OCI-LY7 (cell line): ENCODE data around the gene GAS7. TPM values are rescaled to one million over a fixed set of nuclear protein-coding genes. Genes with fewer than 3 reads are reported as not detected.

ENCODE experiments used
- BruUV-seq: library from RNA; stranded (reverse); fragments of 400-500 nt; replicated peaks from 2 replicates; lab custom pipeline; 2021; lab: Mats Ljungman, UMichigan
- CTCF ChIA-PET: fragments of 300-600 bp; sonication (Branson Sonifier 250); formaldehyde crosslinking; loops from one replicate; lab custom pipeline; 2022; ENCODE audit warnings: antibody characterized with exemption; ENCODE audit not compliant: unreplicated experiment; lab: Charles Lee
- POLR2A ChIA-PET: fragments of 300-600 bp; sonication (Branson Sonifier 250); formaldehyde crosslinking; loops from one replicate; lab custom pipeline; 2022; ENCODE audit warnings: antibody characterized with exemption; lab: Charles Lee
- DNase-seq: peaks from one replicate; pipeline ENCODE4 v3.0.0-alpha.2; 2015; ENCODE audit warnings: low spot score
- H2AFZ ChIP-seq: fragments of 200-600 bp; sonication (generic), shearing (Covaris generic); 2 replicates; pipeline ENCODE4 v1.6.1; 2014; ENCODE audit warnings: mild to moderate bottlenecking, antibody characterized with exemption, low read length, moderate library complexity
- H3K27ac ChIP-seq: fragments of 200-600 bp; sonication (generic); 2 replicates; pipeline ENCODE4 v1.5.1; 2014; ENCODE audit warnings: mixed run types, low read depth, mild to moderate bottlenecking, moderate library complexity, low read length, inconsistent platforms; ENCODE audit not compliant: poor library complexity, severe bottlenecking
- H3K36me3 ChIP-seq: fragments of 200-600 bp; sonication (generic); 2 replicates; pipeline ENCODE4 v1.6.1; 2014; ENCODE audit warnings: mild to moderate bottlenecking, antibody characterized with exemption, low read length, moderate library complexity, mixed read lengths; ENCODE audit not compliant: insufficient read depth
- H3K4me1 ChIP-seq: fragments of 200-600 bp; sonication (generic); 2 replicates; pipeline ENCODE4 v1.5.1; 2014; ENCODE audit warnings: mild to moderate bottlenecking, low read length; ENCODE audit not compliant: insufficient read depth, poor library complexity, severe bottlenecking
- H3K4me2 ChIP-seq: fragments of 200-600 bp; sonication (generic); 2 replicates; pipeline ENCODE4 v1.6.1; 2014; ENCODE audit warnings: mild to moderate bottlenecking, low read length
- H3K4me3 ChIP-seq: fragments of 200-600 bp; sonication (generic); 2 replicates; pipeline ENCODE4 v1.5.1; 2014; ENCODE audit warnings: mild to moderate bottlenecking, low read depth, low read length; ENCODE audit not compliant: poor library complexity, severe bottlenecking
- H3K79me2 ChIP-seq: fragments of 200-600 bp; sonication (generic); 2 replicates; pipeline ENCODE4 v1.6.1; 2016; ENCODE audit warnings: low read depth, mild to moderate bottlenecking, low read length, moderate library complexity, mixed read lengths; ENCODE audit not compliant: insufficient read depth
- H3K9me2 ChIP-seq: fragments of 200-600 bp; sonication (generic); 2 replicates; pipeline ENCODE4 v1.6.1; 2016; ENCODE audit warnings: mild to moderate bottlenecking, low read length, mixed read lengths; ENCODE audit not compliant: insufficient read depth
- H3K9me3 ChIP-seq: fragments of 200-600 bp; sonication (generic); 2 replicates; pipeline ENCODE4 v1.6.1; 2014; ENCODE audit warnings: mild to moderate bottlenecking, mixed run types, low read length, mixed read lengths
- H4K20me1 ChIP-seq: fragments of 200-600 bp; sonication (generic); 2 replicates; pipeline ENCODE4 v1.6.1; 2014; ENCODE audit warnings: mild to moderate bottlenecking, antibody characterized with exemption, low read length, moderate library complexity, mixed read lengths; ENCODE audit not compliant: insufficient read depth
- EZH2phosphoT487 ChIP-seq: fragments of 200-600 bp; sonication (generic); IDR thresholded peaks from 2 replicates; pipeline ENCODE4 v1.6.1; 2018; ENCODE audit warnings: low read depth, borderline replicate concordance, mild to moderate bottlenecking, mixed run types, antibody characterized with exemption, low read length, moderate library complexity, mixed read lengths
- intact Hi-C: fragments of 100-400 bp; cut with micrococcal nuclease; formaldehyde crosslinking; loops from one replicate; pipeline ENCODE4 v1.10.0; 2022; ENCODE audit not compliant: unreplicated experiment
- total RNA-seq, 2 experiments: library from RNA; depleted of rRNA in 1 of 2; stranded (reverse); fragments of >200 nt in 1 of 2; shearing (Covaris generic) in 1 of 2; gene quantifications; 2 replicates each; pipeline ENCODE4 v1.2.3, GENCODE V29; 2014 to 2022
- TF ChIP-seq, protein P1 (sequence below): fragments of 200-600 bp; sonication (generic); conservative IDR thresholded peaks from 2 replicates; pipeline ENCODE4 v1.5.1; 2014; ENCODE audit warnings: mild to moderate bottlenecking, antibody characterized with exemption, low read length, moderate library complexity, mixed read lengths

Gene GAS7
- total RNA-seq, 2 experiments from 2014 or later = 1.5 TPM; not detected in 1

- Histone ChIP-seq H3K36me3 (no peaks in the 10 kb centered on the region), H3K27ac (no peak overlapping the region), H3K9me3 (no peaks in the 10 kb centered on the region), H3K4me2 (no peak overlapping the region), H3K4me1 (no peaks in the 10 kb centered on the region), H3K4me3 (no peak overlapping the region), H2AFZ (no peak overlapping the region), H3K79me2 (no peaks in the 10 kb centered on the region), H3K9me2 (no peaks in the 10 kb centered on the region), H4K20me1 (no peaks in the 10 kb centered on the region)
- ChIA-PET CTCF (no interaction called here), POLR2A (no interaction called here)
- BruUV-seq = no TSS peak
- TF ChIP-seq, protein P1, sequence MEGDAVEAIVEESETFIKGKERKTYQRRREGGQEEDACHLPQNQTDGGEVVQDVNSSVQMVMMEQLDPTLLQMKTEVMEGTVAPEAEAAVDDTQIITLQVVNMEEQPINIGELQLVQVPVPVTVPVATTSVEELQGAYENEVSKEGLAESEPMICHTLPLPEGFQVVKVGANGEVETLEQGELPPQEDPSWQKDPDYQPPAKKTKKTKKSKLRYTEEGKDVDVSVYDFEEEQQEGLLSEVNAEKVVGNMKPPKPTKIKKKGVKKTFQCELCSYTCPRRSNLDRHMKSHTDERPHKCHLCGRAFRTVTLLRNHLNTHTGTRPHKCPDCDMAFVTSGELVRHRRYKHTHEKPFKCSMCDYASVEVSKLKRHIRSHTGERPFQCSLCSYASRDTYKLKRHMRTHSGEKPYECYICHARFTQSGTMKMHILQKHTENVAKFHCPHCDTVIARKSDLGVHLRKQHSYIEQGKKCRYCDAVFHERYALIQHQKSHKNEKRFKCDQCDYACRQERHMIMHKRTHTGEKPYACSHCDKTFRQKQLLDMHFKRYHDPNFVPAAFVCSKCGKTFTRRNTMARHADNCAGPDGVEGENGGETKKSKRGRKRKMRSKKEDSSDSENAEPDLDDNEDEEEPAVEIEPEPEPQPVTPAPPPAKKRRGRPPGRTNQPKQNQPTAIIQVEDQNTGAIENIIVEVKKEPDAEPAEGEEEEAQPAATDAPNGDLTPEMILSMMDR = no peak
- TF ChIP-seq EZH2phosphoT487 = no peak
- intact Hi-C loops = no loop called here
- no peak for DNase-seq
Measured at GRCh38 chr17:10067446-10068143, 130.8 kb downstream of the GAS7 start.

GRCh38 chr17:10064536-10064935, 133.9 kb downstream of the GAS7 start:
- Histone ChIP-seq H3K9me3 (no peaks in the 10 kb centered on the region), H3K4me2 (no peak overlapping the region), H2AFZ (no peak overlapping the region), H3K4me3 (no peak overlapping the region), H3K9me2 (no peaks in the 10 kb centered on the region), H3K27ac (no peak overlapping the region), H3K79me2 (no peaks in the 10 kb centered on the region), H4K20me1 (no peaks in the 10 kb centered on the region), H3K4me1 (no peaks in the 10 kb centered on the region), H3K36me3 (no peaks in the 10 kb centered on the region)
- TF ChIP-seq, protein P1 = no peak
- no peak for TF ChIP-seq EZH2phosphoT487
- intact Hi-C loops = no loop called here
- DNase-seq = no peak
- POLR2A ChIA-PET = no interaction called here
- no TSS peak for BruUV-seq
- CTCF ChIA-PET = no interaction called here

DNA sequence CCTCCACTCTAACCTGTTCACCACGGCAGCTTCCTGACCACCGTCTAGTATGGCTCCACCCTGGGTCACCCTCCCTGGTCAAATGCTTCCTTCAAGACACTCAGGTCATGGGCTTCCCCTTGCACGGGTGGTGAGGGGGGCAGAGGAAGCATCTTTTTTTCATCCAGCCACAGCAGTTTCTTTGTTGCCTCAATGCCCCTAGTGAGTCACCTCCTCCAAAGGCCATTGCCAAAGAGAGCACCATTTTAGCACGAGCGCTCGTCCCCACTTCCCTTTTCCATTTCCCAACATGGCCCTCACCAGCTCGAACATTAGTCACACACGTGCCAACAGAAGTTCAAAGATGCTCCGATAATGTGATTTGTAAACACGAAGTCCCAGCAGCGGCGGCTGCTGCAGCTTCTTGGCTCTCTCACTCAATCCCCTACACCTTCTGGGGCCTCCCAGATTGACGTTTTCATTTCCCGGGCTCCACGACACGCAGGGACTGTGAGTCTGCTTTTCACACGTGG, 134.6 kb downstream of the GAS7 start:
- no peak for DNase-seq
- no peak overlapping the region for H2AFZ ChIP-seq
- H3K27ac ChIP-seq = no peak overlapping the region
- H3K36me3 ChIP-seq = no peaks in the 10 kb centered on the region
- intact Hi-C loops = no loop called here
- no peaks in the 10 kb centered on the region for H3K9me2 ChIP-seq
- ChIA-PET POLR2A (interaction anchor here (0.5 kb wide), 1 partner anchor 14 kb away, joined by 4 read pairs; no protein-coding TSS in a partner anchor), CTCF (no interaction called here)
- no peaks in the 10 kb centered on the region for H3K4me1 ChIP-seq
- H4K20me1 ChIP-seq = no peaks in the 10 kb centered on the region
- no peaks in the 10 kb centered on the region for H3K79me2 ChIP-seq
- no peak for TF ChIP-seq EZH2phosphoT487
- TF ChIP-seq, protein P1 = no peak
- no peak overlapping the region for H3K4me3 ChIP-seq
- BruUV-seq = no TSS peak
- no peaks in the 10 kb centered on the region for H3K9me3 ChIP-seq
- H3K4me2 ChIP-seq = no peak overlapping the region
